Vagina (tissue), 2 donors: ENCODE results near the gene SLC12A7. TPM values are rescaled to one million over a fixed set of nuclear protein-coding genes. Genes with fewer than 3 reads are reported as not detected.

ENCODE experiments used
- DNase-seq, 2 donors: peaks; one replicate each; pipeline ENCODE4 v3.0.0-alpha.2; 2017; ENCODE audit errors: extremely low spot score in 2 of 2
- H3K27ac ChIP-seq: fragments of 200-600 bp; sonication (generic); one replicate; pipeline ENCODE4 v1.5.1; 2019
- H3K27me3 ChIP-seq: fragments of 200-600 bp; sonication (generic); one replicate; pipeline ENCODE4 v1.5.1; 2019
- H3K36me3 ChIP-seq, 2 donors: fragments of 200-600 bp; sonication (generic); one replicate each; pipeline ENCODE4 v1.5.1; 2017 to 2019
- H3K4me1 ChIP-seq: fragments of 200-600 bp; sonication (generic); one replicate; pipeline ENCODE4 v1.5.1; 2019
- H3K4me3 ChIP-seq, 2 donors: fragments of 200-600 bp; sonication (generic); 1 replicate in 1 of 2; 2 replicates in 1 of 2; pipeline ENCODE4 v1.5.1; 2016 to 2019
- H3K9me3 ChIP-seq: fragments of 200-600 bp; sonication (generic); one replicate; pipeline ENCODE4 v1.5.1; 2019
- CTCF ChIP-seq, 3 experiments: fragments of 450-650 bp in 2 of 3; fragments of 200-600 bp in 1 of 3; sonication (generic) in 1 of 3; IDR thresholded peaks; one replicate each; pipeline ENCODE4 v1.5.1; 2017 to 2019; ENCODE audit warnings: antibody characterized with exemption in 3 of 3, mild to moderate bottlenecking in 2 of 3, moderate library complexity in 2 of 3
- POLR2A ChIP-seq, 2 donors: fragments of 450-650 bp; IDR thresholded peaks; one replicate each; pipeline ENCODE4 v1.6.1; 2017; ENCODE audit warnings: antibody characterized with exemption in 2 of 2, mild to moderate bottlenecking in 2 of 2, moderate library complexity in 2 of 2
- POLR2AphosphoS5 ChIP-seq, 2 donors: sonication (generic); formaldehyde crosslinking; IDR thresholded peaks; one replicate each; pipeline ENCODE4 v1.9.0; 2017; ENCODE audit warnings: antibody characterized with exemption in 2 of 2, mild to moderate bottlenecking in 2 of 2, low read depth in 1 of 2; ENCODE audit not compliant: insufficient read depth in 1 of 2
- intact Hi-C: fragments of 100-400 bp; cut with DNase I; formaldehyde crosslinking; loops from one replicate; pipeline ENCODE4 v1.15.1; 2023
- total RNA-seq: library from RNA; depleted of rRNA; stranded (reverse); fragments of >200 nt; gene quantifications from one replicate; pipeline ENCODE4 v1.2.3, GENCODE V29; 2016

Gene SLC12A7
- total RNA-seq, 1 donor from 2014 or later, result 21.6 TPM

GRCh38 chr5:1153428-1153827 lies 41.6 kb upstream of the SLC12A7 start:
- DNase-seq, result no peak
- TF ChIP-seq POLR2A (IDR thresholded peaks at IDR 0.05) (no peak), POLR2AphosphoS5 (IDR thresholded peaks at IDR 0.05; ENCODE audit: insufficient read depth in 1 of 2, low read depth in 1 of 2) (no peak), CTCF (IDR thresholded peaks at IDR 0.05) (no peak)
- no peaks in the 10 kb centered on the region for H3K36me3 ChIP-seq
- intact Hi-C loops, result no loop called here
- H3K9me3 ChIP-seq, result no peaks in the 10 kb centered on the region
- H3K4me1 ChIP-seq, result peaks cover 7% of the 10 kb centered on the region
- peaks cover 8% of the 10 kb centered on the region for H3K27me3 ChIP-seq
- no peak overlapping the region for H3K27ac ChIP-seq
- no peak overlapping the region for H3K4me3 ChIP-seq

GRCh38 chr5:1152771-1153282 lies 41.0 kb upstream of the SLC12A7 start:
- Histone ChIP-seq H3K4me3 (no peak overlapping the region), H3K27me3 (peaks cover 8% of the 10 kb centered on the region), H3K36me3 (no peaks in the 10 kb centered on the region), H3K9me3 (no peaks in the 10 kb centered on the region), H3K27ac (no peak overlapping the region), H3K4me1 (peaks cover 7% of the 10 kb centered on the region)
- no peak for DNase-seq
- intact Hi-C loops, result no loop called here
- TF ChIP-seq CTCF (IDR thresholded peaks at IDR 0.05) (no peak), POLR2AphosphoS5 (IDR thresholded peaks at IDR 0.05; ENCODE audit: insufficient read depth in 1 of 2, low read depth in 1 of 2) (no peak), POLR2A (IDR thresholded peaks at IDR 0.05) (no peak)

- Histone ChIP-seq H3K4me1 (peaks cover 7% of the 10 kb centered on the region), H3K9me3 (no peaks in the 10 kb centered on the region), H3K4me3 (no peak overlapping the region), H3K27ac (no peak overlapping the region), H3K36me3 (no peaks in the 10 kb centered on the region), H3K27me3 (peaks cover 8% of the 10 kb centered on the region)
- intact Hi-C loops, result no loop called here
- DNase-seq, result no peak
- TF ChIP-seq POLR2A (IDR thresholded peaks at IDR 0.05) (no peak), POLR2AphosphoS5 (IDR thresholded peaks at IDR 0.05; ENCODE audit: insufficient read depth in 1 of 2, low read depth in 1 of 2) (no peak), CTCF (IDR thresholded peaks at IDR 0.05) (no peak)
Observed at GRCh38 chr5:1152156-1152555, 40.3 kb upstream of the SLC12A7 start.

GRCh38 chr5:1151316-1151715 lies 39.5 kb upstream of the SLC12A7 start:
- peaks cover 8% of the 10 kb centered on the region for H3K27me3 ChIP-seq
- H3K27ac ChIP-seq, result no peak overlapping the region
- TF ChIP-seq POLR2A (IDR thresholded peaks at IDR 0.05), result no peak
- no peak for TF ChIP-seq POLR2AphosphoS5 (IDR thresholded peaks at IDR 0.05; ENCODE audit: insufficient read depth in 1 of 2, low read depth in 1 of 2)
- no peak for TF ChIP-seq CTCF (IDR thresholded peaks at IDR 0.05)
- H3K36me3 ChIP-seq, result no peaks in the 10 kb centered on the region
- intact Hi-C loops, result no loop called here
- no peaks in the 10 kb centered on the region for H3K9me3 ChIP-seq
- H3K4me3 ChIP-seq, result no peak overlapping the region
- H3K4me1 ChIP-seq, result peaks cover 7% of the 10 kb centered on the region
- no peak for DNase-seq

GRCh38 chr5:1150866-1151265 lies 39.0 kb upstream of the SLC12A7 start:
- no peaks in the 10 kb centered on the region for H3K9me3 ChIP-seq
- intact Hi-C loops, result no loop called here
- H3K27ac ChIP-seq, result no peak overlapping the region
- H3K27me3 ChIP-seq, result peaks cover 8% of the 10 kb centered on the region
- H3K4me3 ChIP-seq, result no peak overlapping the region
- TF ChIP-seq POLR2AphosphoS5 (IDR thresholded peaks at IDR 0.05; ENCODE audit: insufficient read depth in 1 of 2, low read depth in 1 of 2) (no peak), POLR2A (IDR thresholded peaks at IDR 0.05) (no peak), CTCF (IDR thresholded peaks at IDR 0.05) (no peak)
- H3K36me3 ChIP-seq, result no peaks in the 10 kb centered on the region
- no peak for DNase-seq
- peaks cover 7% of the 10 kb centered on the region for H3K4me1 ChIP-seq
